Natural killer cell (primary cell): ENCODE measurements around the gene GAMT. TPM values are rescaled to one million over a fixed set of nuclear protein-coding genes. Genes with fewer than 3 reads are reported as not detected.

Experiments used
- ATAC-seq, 3 donors: fragments of 150-1000 bp in 2 of 3; fragments of 200-7000 bp in 1 of 3; cut with Tn5 transposase; 1 replicate in 1 of 3; 2 replicates in 2 of 3; pipeline ENCODE4 v1.10.0; 2021; ENCODE audit warnings: mild to moderate bottlenecking in 2 of 3, moderate library complexity in 2 of 3
- DNase-seq, 2 donors: peaks; one replicate each; pipeline versions ENCODE4 v3.0.0 to v3.0.0-alpha.2; 2013 to 2021; ENCODE audit warnings: mixed read lengths in 1 of 2
- H3K27ac ChIP-seq: one replicate; pipeline ENCODE4 v1.5.1; 2013; ENCODE audit warnings: mild to moderate bottlenecking, low read length
- H3K27me3 ChIP-seq: one replicate; pipeline ENCODE4 v1.6.1; 2013; ENCODE audit warnings: low read length; ENCODE audit not compliant: control insufficient read depth, insufficient read depth
- H3K36me3 ChIP-seq: one replicate; pipeline ENCODE4 v1.6.1; 2013; ENCODE audit warnings: low read length; ENCODE audit not compliant: control insufficient read depth, insufficient read depth
- H3K4me1 ChIP-seq: one replicate; pipeline ENCODE4 v1.6.1; 2013; ENCODE audit warnings: low read length; ENCODE audit not compliant: control insufficient read depth, insufficient read depth
- H3K4me3 ChIP-seq: one replicate; pipeline ENCODE4 v1.5.1; 2013; ENCODE audit warnings: low read length
- H3K9me3 ChIP-seq: one replicate; pipeline ENCODE4 v1.6.1; 2013; ENCODE audit warnings: low read length; ENCODE audit not compliant: control insufficient read depth, insufficient read depth
- H3K27ac Mint-ChIP-seq, 2 donors: one replicate each; pipeline ENCODE4 v1.8.0; 2022; ENCODE audit warnings: mild to moderate bottlenecking in 2 of 2, mixed read lengths in 2 of 2, moderate library complexity in 1 of 2
- H3K27me3 Mint-ChIP-seq, 2 donors: one replicate each; pipeline ENCODE4 v1.8.0; 2022; ENCODE audit warnings: low read depth in 2 of 2, mixed read lengths in 2 of 2
- H3K36me3 Mint-ChIP-seq: one replicate; pipeline ENCODE4 v1.8.0; 2022; ENCODE audit warnings: mixed read lengths
- H3K4me1 Mint-ChIP-seq, 2 donors: one replicate each; pipeline ENCODE4 v1.8.0; 2022; ENCODE audit warnings: mixed read lengths in 2 of 2
- H3K4me3 Mint-ChIP-seq: one replicate; pipeline ENCODE4 v1.8.0; 2022; ENCODE audit warnings: mild to moderate bottlenecking, moderate library complexity, mixed read lengths
- H3K9me3 Mint-ChIP-seq, 2 donors: one replicate each; pipeline ENCODE4 v1.8.0; 2022; ENCODE audit warnings: mixed read lengths in 2 of 2
- WGBS: methylation state at CpG from one replicate; pipeline ENCODE4 v1.1.7; 2013; ENCODE audit warnings: missing lambda C conversion rate; ENCODE audit not compliant: insufficient coverage; 5-methylcytosine and 5-hydroxymethylcytosine counted together
- intact Hi-C: fragments of 100-400 bp; cut with micrococcal nuclease; formaldehyde crosslinking; loops from one replicate; pipeline ENCODE4 v1.14.2; 2022
- total RNA-seq, 4 donors: library from RNA; stranded (reverse); fragments of 120-200 nt in 1 of 4; gene quantifications; one replicate each; pipeline versions ENCODE4 v1.2.3 to v1.2.4, GENCODE V29; 2013 to 2022
- TF ChIP-seq, protein P1 (sequence below): fragments of 200-600 bp; IDR thresholded peaks from one replicate; pipeline ENCODE4 v1.8.0; 2022; ENCODE audit warnings: antibody characterized with exemption

GAMT gene
- total RNA-seq, 3 donors from 2014 or later (not counting 1 experiment from before 2014, with no cell fraction given) = 5.1 to 7.5 (median 7.1) TPM

DNA sequence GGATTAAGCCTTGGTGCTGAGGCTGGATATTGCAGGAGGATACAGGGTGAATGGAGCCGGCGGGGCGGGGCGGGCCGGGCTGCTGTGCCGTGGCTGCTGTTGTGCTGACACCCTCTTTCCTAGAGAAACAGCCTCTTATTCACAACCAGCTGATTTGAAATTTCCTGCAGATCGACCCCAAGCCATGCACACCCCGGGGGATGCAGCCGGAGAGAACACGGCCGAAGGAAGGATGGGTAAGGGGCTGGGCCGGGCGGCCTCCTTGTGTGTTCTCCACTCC is 17.1 kb upstream of the GAMT start:
- Mint-ChIP-seq H3K9me3 (no peaks in the 10 kb centered on the region), H3K4me3 (no peak overlapping the region), H3K27ac (no peak overlapping the region), H3K36me3 (peaks cover 5% of the 10 kb centered on the region), H3K27me3 (no peaks in the 10 kb centered on the region), H3K4me1 (peaks cover 39 to 42% of the 10 kb centered on the region in 2 donors)
- WGBS = 93% methylated on average over 12 of the region's 13 CpGs
- ATAC-seq (no peak), DNase-seq (no peak)
- no peak overlapping the region for H3K27ac ChIP-seq
- intact Hi-C loops = no loop called here
- H3K4me3 ChIP-seq = no peak overlapping the region
- H3K4me1 ChIP-seq = peaks cover 45% of the 10 kb centered on the region
- H3K9me3 ChIP-seq = no peaks in the 10 kb centered on the region
- peaks cover 56% of the 10 kb centered on the region for H3K36me3 ChIP-seq
- TF ChIP-seq, protein P1, sequence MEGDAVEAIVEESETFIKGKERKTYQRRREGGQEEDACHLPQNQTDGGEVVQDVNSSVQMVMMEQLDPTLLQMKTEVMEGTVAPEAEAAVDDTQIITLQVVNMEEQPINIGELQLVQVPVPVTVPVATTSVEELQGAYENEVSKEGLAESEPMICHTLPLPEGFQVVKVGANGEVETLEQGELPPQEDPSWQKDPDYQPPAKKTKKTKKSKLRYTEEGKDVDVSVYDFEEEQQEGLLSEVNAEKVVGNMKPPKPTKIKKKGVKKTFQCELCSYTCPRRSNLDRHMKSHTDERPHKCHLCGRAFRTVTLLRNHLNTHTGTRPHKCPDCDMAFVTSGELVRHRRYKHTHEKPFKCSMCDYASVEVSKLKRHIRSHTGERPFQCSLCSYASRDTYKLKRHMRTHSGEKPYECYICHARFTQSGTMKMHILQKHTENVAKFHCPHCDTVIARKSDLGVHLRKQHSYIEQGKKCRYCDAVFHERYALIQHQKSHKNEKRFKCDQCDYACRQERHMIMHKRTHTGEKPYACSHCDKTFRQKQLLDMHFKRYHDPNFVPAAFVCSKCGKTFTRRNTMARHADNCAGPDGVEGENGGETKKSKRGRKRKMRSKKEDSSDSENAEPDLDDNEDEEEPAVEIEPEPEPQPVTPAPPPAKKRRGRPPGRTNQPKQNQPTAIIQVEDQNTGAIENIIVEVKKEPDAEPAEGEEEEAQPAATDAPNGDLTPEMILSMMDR = no peak
- H3K27me3 ChIP-seq = no peaks in the 10 kb centered on the region

DNA sequence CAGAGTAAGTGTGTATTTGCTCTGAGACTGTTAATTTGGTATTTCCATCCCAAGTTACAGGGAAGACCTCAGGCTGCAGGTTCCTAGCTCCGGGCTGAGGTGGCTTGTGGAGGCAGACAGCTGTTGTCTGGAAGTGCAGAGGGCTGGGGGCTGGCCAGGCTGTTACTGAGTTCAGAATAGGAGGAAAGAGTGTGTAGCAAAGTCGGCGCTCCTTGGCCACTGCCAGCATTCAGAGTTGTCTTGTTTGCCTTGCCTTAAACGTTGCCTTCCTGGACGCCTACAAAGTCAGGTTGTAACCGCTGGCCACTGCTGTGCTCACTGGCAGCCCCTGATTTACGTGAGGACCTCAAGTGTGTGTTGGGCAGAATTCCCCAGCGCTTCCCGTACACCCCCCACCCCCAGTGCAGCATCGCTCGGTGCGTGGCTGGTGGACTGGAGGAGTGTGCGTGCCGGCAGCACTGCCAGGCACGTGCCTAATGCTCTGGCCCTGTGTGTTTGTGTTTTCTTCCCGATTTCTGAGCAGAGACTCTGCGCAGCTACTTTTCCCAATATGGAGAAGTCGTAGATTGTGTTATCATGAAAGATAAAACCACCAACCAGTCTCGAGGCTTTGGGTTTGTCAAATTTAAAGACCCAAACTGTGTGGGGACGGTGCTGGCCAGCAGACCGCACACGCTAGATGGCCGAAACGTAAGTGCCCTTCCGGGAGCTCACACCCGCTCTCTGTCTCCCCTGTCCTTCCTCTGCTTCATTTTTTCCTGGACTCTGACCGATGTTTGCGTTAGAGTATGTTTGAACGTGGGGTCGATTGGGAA is 16.5 kb upstream of the GAMT start:
- no peak overlapping the region for H3K27ac ChIP-seq
- Mint-ChIP-seq H3K36me3 (peaks cover 5% of the 10 kb centered on the region), H3K27me3 (no peaks in the 10 kb centered on the region), H3K27ac (peak overlapping the region; percentile 21 to 29), H3K4me1 (peaks cover 41 to 48% of the 10 kb centered on the region in 2 donors), H3K4me3 (peak overlapping the region; percentile 50), H3K9me3 (no peaks in the 10 kb centered on the region)
- DNase-seq (no peak), ATAC-seq (no peak)
- no peaks in the 10 kb centered on the region for H3K27me3 ChIP-seq
- H3K36me3 ChIP-seq = peaks cover 53% of the 10 kb centered on the region
- intact Hi-C loops = no loop called here
- H3K4me1 ChIP-seq = peaks cover 51% of the 10 kb centered on the region
- no peak overlapping the region for H3K4me3 ChIP-seq
- TF ChIP-seq, protein P1 = no peak
- no peaks in the 10 kb centered on the region for H3K9me3 ChIP-seq
- 92% methylated on average over 30 of the region's 30 CpGs for WGBS

DNA sequence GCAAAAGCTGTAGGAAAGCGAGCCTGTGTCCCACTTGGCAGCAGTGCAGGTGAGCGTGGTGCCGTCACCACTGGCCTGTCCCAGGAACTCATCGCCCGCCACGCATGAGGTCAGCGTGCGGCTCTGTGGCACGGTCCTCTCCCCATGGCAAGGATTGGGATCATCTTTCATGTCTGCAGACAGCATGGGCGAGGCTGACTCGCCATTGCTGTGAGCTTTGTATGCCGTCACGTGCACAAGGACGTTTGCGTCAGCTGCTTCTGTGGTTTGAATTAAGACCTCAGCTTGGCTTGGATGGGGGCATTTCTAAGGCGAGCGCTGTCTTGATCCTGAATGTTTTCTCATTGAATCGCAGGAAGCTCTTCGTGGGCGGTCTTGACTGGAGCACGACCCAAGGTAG is 15.8 kb upstream of the GAMT start:
- Histone ChIP-seq H3K4me1 (peaks cover 58% of the 10 kb centered on the region), H3K27me3 (no peaks in the 10 kb centered on the region), H3K4me3 (no peak overlapping the region), H3K9me3 (no peaks in the 10 kb centered on the region), H3K36me3 (peaks cover 48% of the 10 kb centered on the region), H3K27ac (no peak overlapping the region)
- Mint-ChIP-seq H3K9me3 (no peaks in the 10 kb centered on the region), H3K27me3 (no peaks in the 10 kb centered on the region), H3K4me3 (no peak overlapping the region), H3K36me3 (peaks cover 5% of the 10 kb centered on the region), H3K27ac (peak overlapping the region; percentile 21 to 29), H3K4me1 (peaks cover 43 to 55% of the 10 kb centered on the region in 2 donors)
- intact Hi-C loops = no loop called here
- ATAC-seq (no peak), DNase-seq (no peak)
- TF ChIP-seq, protein P1 = no peak
- 90% methylated on average over 21 of the region's 21 CpGs for WGBS
